Measurements from ENCODE around the gene KIF1A. TPM values are rescaled to one million over a fixed set of nuclear protein-coding genes. Genes with fewer than 3 reads are reported as not detected.
A peak's percentile ranks its signal among the peaks of the same experiment; 100 is the strongest.

The KIF1A gene
- total and polyA plus RNA-seq, 2 experiments from 2014 or later: 16.1 to 16.5 TPM

GRCh38 chr2:240820607-240821428, 799 bp upstream of the KIF1A start:
- Histone ChIP-seq H3K36me3 (replicated peaks; ENCODE audit: insufficient read depth, low read depth) (no peaks in the 10 kb centered on the region), H3K4me1 (ENCODE audit: insufficient read depth) (peaks cover 4% of the 10 kb centered on the region), H4K20me1 (ENCODE audit: insufficient read depth, poor library complexity, severe bottlenecking) (no peaks in the 10 kb centered on the region), H3K27me3 (peaks cover 75% of the 10 kb centered on the region), H3K4me3 (peak overlapping the region; percentile 13), H2AFZ (peak overlapping the region; percentile 49), H3K79me2 (no peaks in the 10 kb centered on the region), H3K27ac (peak overlapping the region; percentile 55), H3K9me2 (replicated peaks; ENCODE audit: insufficient read depth) (no peaks in the 10 kb centered on the region), H3K9me3 (ENCODE audit: low read depth) (no peaks in the 10 kb centered on the region), H3K4me2 (peak overlapping the region; percentile 90)
- peak; percentile 47 for DNase-seq (ENCODE audit: low spot score)
- TF ChIP-seq, protein P1, sequence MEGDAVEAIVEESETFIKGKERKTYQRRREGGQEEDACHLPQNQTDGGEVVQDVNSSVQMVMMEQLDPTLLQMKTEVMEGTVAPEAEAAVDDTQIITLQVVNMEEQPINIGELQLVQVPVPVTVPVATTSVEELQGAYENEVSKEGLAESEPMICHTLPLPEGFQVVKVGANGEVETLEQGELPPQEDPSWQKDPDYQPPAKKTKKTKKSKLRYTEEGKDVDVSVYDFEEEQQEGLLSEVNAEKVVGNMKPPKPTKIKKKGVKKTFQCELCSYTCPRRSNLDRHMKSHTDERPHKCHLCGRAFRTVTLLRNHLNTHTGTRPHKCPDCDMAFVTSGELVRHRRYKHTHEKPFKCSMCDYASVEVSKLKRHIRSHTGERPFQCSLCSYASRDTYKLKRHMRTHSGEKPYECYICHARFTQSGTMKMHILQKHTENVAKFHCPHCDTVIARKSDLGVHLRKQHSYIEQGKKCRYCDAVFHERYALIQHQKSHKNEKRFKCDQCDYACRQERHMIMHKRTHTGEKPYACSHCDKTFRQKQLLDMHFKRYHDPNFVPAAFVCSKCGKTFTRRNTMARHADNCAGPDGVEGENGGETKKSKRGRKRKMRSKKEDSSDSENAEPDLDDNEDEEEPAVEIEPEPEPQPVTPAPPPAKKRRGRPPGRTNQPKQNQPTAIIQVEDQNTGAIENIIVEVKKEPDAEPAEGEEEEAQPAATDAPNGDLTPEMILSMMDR (IDR thresholded peaks at IDR 0.05; ENCODE audit: poor library complexity): no peak
- TF ChIP-seq EZH2phosphoT487 (IDR thresholded peaks at IDR 0.05; ENCODE audit: low read depth, severe bottlenecking, unreplicated experiment) (peak; percentile 19), EZH2 (IDR thresholded peaks at IDR 0.05; ENCODE audit: borderline replicate concordance) (no peak)
- under 1% methylated on average over 17 of the region's 64 CpGs for WGBS (ENCODE audit: low lambda C conversion rate, missing lambda C conversion rate)

- TF ChIP-seq EZH2phosphoT487 (IDR thresholded peaks at IDR 0.05; ENCODE audit: low read depth, severe bottlenecking, unreplicated experiment) (peak; percentile 21), EZH2 (IDR thresholded peaks at IDR 0.05; ENCODE audit: borderline replicate concordance) (peak; percentile 56)
- TF ChIP-seq, protein P1 (IDR thresholded peaks at IDR 0.05; ENCODE audit: poor library complexity): no peak
- no peaks in the 10 kb centered on the region for H3K79me2 ChIP-seq
- peaks cover 61% of the 10 kb centered on the region for H3K27me3 ChIP-seq
- no peaks in the 10 kb centered on the region for H3K9me2 ChIP-seq (replicated peaks; ENCODE audit: insufficient read depth)
- H2AFZ ChIP-seq: no peak overlapping the region
- peaks cover 4% of the 10 kb centered on the region for H3K4me1 ChIP-seq (ENCODE audit: insufficient read depth)
- peak overlapping the region; percentile 43 for H3K27ac ChIP-seq
- no peaks in the 10 kb centered on the region for H3K9me3 ChIP-seq (ENCODE audit: low read depth)
- peak overlapping the region; percentile 64 for H3K4me3 ChIP-seq
- H3K4me2 ChIP-seq: peak overlapping the region; percentile 93
- under 1% methylated on average over 39 of the region's 81 CpGs for WGBS (ENCODE audit: low lambda C conversion rate, missing lambda C conversion rate)
- no peaks in the 10 kb centered on the region for H4K20me1 ChIP-seq (ENCODE audit: insufficient read depth, poor library complexity, severe bottlenecking)
- DNase-seq (ENCODE audit: low spot score): peak; percentile 55
- H3K36me3 ChIP-seq (replicated peaks; ENCODE audit: insufficient read depth, low read depth): no peaks in the 10 kb centered on the region
These were observed 727 bp downstream of the KIF1A start for GRCh38 chr2:240819126-240819857.

- Histone ChIP-seq H3K36me3 (replicated peaks; ENCODE audit: insufficient read depth, low read depth) (no peaks in the 10 kb centered on the region), H3K27ac (peak overlapping the region; percentile 20), H3K9me2 (replicated peaks; ENCODE audit: insufficient read depth) (no peaks in the 10 kb centered on the region), H3K4me3 (peak overlapping the region; percentile 64), H3K27me3 (peaks cover 54% of the 10 kb centered on the region), H3K9me3 (ENCODE audit: low read depth) (no peaks in the 10 kb centered on the region), H3K4me1 (ENCODE audit: insufficient read depth) (peaks cover 4% of the 10 kb centered on the region), H2AFZ (no peak overlapping the region), H3K79me2 (no peaks in the 10 kb centered on the region), H4K20me1 (ENCODE audit: insufficient read depth, poor library complexity, severe bottlenecking) (no peaks in the 10 kb centered on the region), H3K4me2 (peak overlapping the region; percentile 93)
- DNase-seq (ENCODE audit: low spot score): no peak
- WGBS (ENCODE audit: low lambda C conversion rate, missing lambda C conversion rate): 44% methylated on average over 24 of the region's 48 CpGs
- TF ChIP-seq EZH2 (IDR thresholded peaks at IDR 0.05; ENCODE audit: borderline replicate concordance): peak; percentile 9
- TF ChIP-seq, protein P1 (IDR thresholded peaks at IDR 0.05; ENCODE audit: poor library complexity): no peak
- TF ChIP-seq EZH2phosphoT487 (IDR thresholded peaks at IDR 0.05; ENCODE audit: low read depth, severe bottlenecking, unreplicated experiment): no peak
These were observed 1.5 kb downstream of the KIF1A start for GRCh38 chr2:240818293-240819125.

All from hepatocyte (in vitro differentiated cells).